Upper lobe of right lung (tissue), 1 donor: ENCODE data around the gene RGS6. TPM values are rescaled to one million over a fixed set of nuclear protein-coding genes. Genes with fewer than 3 reads are reported as not detected.
A peak's percentile ranks its signal among the peaks of the same experiment; 100 is the strongest.

Experiments used
- ATAC-seq: fragments of 200-7000 bp; cut with Tn5 transposase; one replicate; pipeline ENCODE4 v1.9.1; 2020; ENCODE audit warnings: mild to moderate bottlenecking, moderate library complexity
- DNase-seq: peaks from one replicate; pipeline ENCODE4 v3.0.0-alpha.2; 2020
- H3K27ac ChIP-seq: fragments of 200-600 bp; one replicate; pipeline ENCODE4 v1.8.0; 2022
- H3K27me3 ChIP-seq: fragments of 200-600 bp; one replicate; pipeline ENCODE4 v1.8.0; 2022; ENCODE audit warnings: mild to moderate bottlenecking
- H3K36me3 ChIP-seq: fragments of 200-600 bp; one replicate; pipeline ENCODE4 v1.8.0; 2022
- H3K4me1 ChIP-seq: fragments of 200-600 bp; one replicate; pipeline ENCODE4 v1.8.0; 2022
- H3K4me3 ChIP-seq: fragments of 200-600 bp; one replicate; pipeline ENCODE4 v1.8.0; 2022; ENCODE audit warnings: mild to moderate bottlenecking
- H3K9me3 ChIP-seq: fragments of 200-600 bp; one replicate; pipeline ENCODE4 v1.8.0; 2022
- CTCF ChIP-seq: fragments of 200-600 bp; IDR thresholded peaks from one replicate; pipeline ENCODE4 v1.8.0; 2022; ENCODE audit warnings: antibody characterized with exemption
- intact Hi-C: fragments of 100-400 bp; cut with DNase I; formaldehyde crosslinking; loops from one replicate; pipeline ENCODE4 v1.11.0; 2022
- total RNA-seq: library from RNA; stranded (reverse); fragmentation: NEBNext Ultra II Directional; extraction: Animal tissue kit (Norgen Biotek cat#: 25700); gene quantifications from one replicate; pipeline ENCODE4 v1.2.1, GENCODE V29; 2021
- donor health status: DM: no; HTN: yes; CAD: no; lungs with severe emphysema.

The RGS6 gene
- total RNA-seq, 1 donor from 2014 or later, result 2.6 TPM

- no peaks in the 10 kb centered on the region for H3K36me3 ChIP-seq
- intact Hi-C loops, result no loop called here
- no peaks in the 10 kb centered on the region for H3K27me3 ChIP-seq
- H3K4me3 ChIP-seq, result no peak overlapping the region
- ATAC-seq, result no peak
- DNase-seq, result no peak
- H3K9me3 ChIP-seq, result no peaks in the 10 kb centered on the region
- H3K4me1 ChIP-seq, result no peaks in the 10 kb centered on the region
- H3K27ac ChIP-seq, result no peak overlapping the region
- TF ChIP-seq CTCF, result no peak
Measured at GRCh38 chr14:72275242-72275641, 343.0 kb downstream of the RGS6 start.

- H3K36me3 ChIP-seq, result no peaks in the 10 kb centered on the region
- H3K9me3 ChIP-seq, result no peaks in the 10 kb centered on the region
- no peak overlapping the region for H3K27ac ChIP-seq
- H3K4me3 ChIP-seq, result no peak overlapping the region
- H3K27me3 ChIP-seq, result no peaks in the 10 kb centered on the region
- TF ChIP-seq CTCF, result no peak
- DNase-seq (no peak), ATAC-seq (no peak)
- H3K4me1 ChIP-seq, result no peaks in the 10 kb centered on the region
- intact Hi-C loops, result no loop called here
Measured at GRCh38 chr14:72278316-72278715, 346.1 kb downstream of the RGS6 start.

DNA sequence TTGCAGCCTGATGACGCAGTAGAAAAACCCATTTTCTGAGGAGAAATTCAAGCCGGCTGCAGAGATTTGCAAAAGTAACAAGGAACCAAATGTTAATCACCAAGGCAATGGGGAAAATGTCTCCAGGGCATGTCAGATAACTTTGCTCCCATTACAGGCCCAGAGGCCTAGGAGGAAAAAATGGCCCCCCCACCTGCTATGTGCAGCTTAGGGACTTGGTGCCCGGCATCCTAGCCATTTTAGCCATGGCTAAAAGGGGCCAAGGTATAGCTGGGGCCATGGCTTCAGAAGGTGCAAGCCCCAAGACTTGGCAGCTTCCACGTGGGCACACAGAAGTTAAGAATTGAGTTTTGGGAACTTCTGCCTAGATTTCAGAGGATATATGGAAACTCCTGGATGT lies 351.9 kb downstream of the RGS6 start:
- H3K4me1 ChIP-seq, result no peaks in the 10 kb centered on the region
- no peak for TF ChIP-seq CTCF
- no peaks in the 10 kb centered on the region for H3K36me3 ChIP-seq
- H3K9me3 ChIP-seq, result peaks cover 6% of the 10 kb centered on the region
- no peak overlapping the region for H3K27ac ChIP-seq
- DNase-seq (no peak), ATAC-seq (no peak)
- no peak overlapping the region for H3K4me3 ChIP-seq
- intact Hi-C loops, result no loop called here
- H3K27me3 ChIP-seq, result no peaks in the 10 kb centered on the region

GRCh38 chr14:72290241-72290640 lies 358.0 kb downstream of the RGS6 start:
- no peak for TF ChIP-seq CTCF

DNA sequence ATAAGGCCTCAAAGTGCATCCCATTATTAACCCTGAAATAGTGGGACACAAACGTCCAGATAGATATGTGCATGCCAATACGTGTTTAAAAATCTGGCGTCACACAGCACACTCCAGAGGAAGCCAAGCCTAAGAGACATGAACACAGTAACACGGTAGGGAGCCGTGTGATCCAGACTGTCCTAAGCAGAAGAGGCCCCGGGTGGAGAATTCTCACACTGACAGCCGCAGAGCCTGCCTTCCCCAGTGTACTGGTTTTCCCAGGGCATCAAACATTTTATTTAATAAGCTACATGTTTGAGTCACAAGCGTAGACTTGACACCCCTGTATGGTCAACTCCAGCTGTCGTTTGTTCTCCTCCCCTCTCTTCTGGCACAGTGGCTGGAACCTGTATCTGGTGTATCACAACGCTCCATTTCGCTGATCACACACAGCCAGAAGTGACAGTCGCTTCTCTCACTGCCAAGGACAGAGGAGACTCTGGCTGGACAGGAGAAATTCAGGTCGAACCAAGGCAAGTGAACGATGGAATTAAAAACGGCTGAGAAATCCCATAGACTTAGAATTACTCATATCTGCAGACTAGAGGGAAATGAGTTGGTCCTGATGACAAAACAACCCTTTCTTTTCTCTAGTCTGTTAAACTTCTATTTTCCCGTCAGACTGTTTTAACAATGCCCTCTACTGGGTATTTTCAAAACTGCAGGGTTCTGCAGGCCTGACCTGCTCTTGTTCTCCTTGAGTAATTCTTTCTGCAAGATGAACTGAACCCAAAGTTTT lies 359.9 kb downstream of the RGS6 start:
- Histone ChIP-seq H3K27ac (no peak overlapping the region), H3K27me3 (peaks cover 6% of the 10 kb centered on the region), H3K36me3 (no peaks in the 10 kb centered on the region), H3K9me3 (no peaks in the 10 kb centered on the region), H3K4me3 (no peak overlapping the region), H3K4me1 (no peaks in the 10 kb centered on the region)
- ATAC-seq (peak; percentile 42), DNase-seq (no peak)
- TF ChIP-seq CTCF, result peak; percentile 67
- intact Hi-C loops, result no loop called here

More at GRCh38 chr14:72290241-72290640, 358.0 kb downstream of the RGS6 start:
- DNase-seq (no peak), ATAC-seq (no peak)
- Histone ChIP-seq H3K4me1 (no peaks in the 10 kb centered on the region), H3K27me3 (peaks cover 6% of the 10 kb centered on the region), H3K4me3 (no peak overlapping the region), H3K36me3 (no peaks in the 10 kb centered on the region), H3K9me3 (peaks cover 6% of the 10 kb centered on the region), H3K27ac (no peak overlapping the region)
- intact Hi-C loops, result no loop called here

- no peak for ATAC-seq
Measured at GRCh38 chr14:72292689-72293024, 360.4 kb downstream of the RGS6 start.

More at GRCh38 chr14:72292689-72293024, 360.4 kb downstream of the RGS6 start:
- intact Hi-C loops, result no loop called here
- Histone ChIP-seq H3K27ac (no peak overlapping the region), H3K4me3 (no peak overlapping the region), H3K9me3 (no peaks in the 10 kb centered on the region), H3K36me3 (no peaks in the 10 kb centered on the region), H3K27me3 (peaks cover 6% of the 10 kb centered on the region), H3K4me1 (no peaks in the 10 kb centered on the region)
- DNase-seq, result no peak
- no peak for TF ChIP-seq CTCF
